Subcutaneous abdominal adipose tissue (tissue), 5 donors: ENCODE measurements around the gene NECAB2.

Source experiments
- H3K27ac ChIP-seq: one replicate; pipeline ENCODE4 v1.7.0; 2013; ENCODE audit warnings: low read depth, mild to moderate bottlenecking, inconsistent platforms, low read length, moderate library complexity
- H3K27me3 ChIP-seq, 5 donors: one replicate each; pipeline ENCODE4 v1.7.0; 2013; ENCODE audit warnings: low read length in 5 of 5, inconsistent platforms in 1 of 5; ENCODE audit not compliant: control insufficient read depth in 5 of 5, insufficient read depth in 4 of 5
- H3K36me3 ChIP-seq, 5 donors: one replicate each; pipeline ENCODE4 v1.7.0; 2013; ENCODE audit warnings: low read length in 5 of 5; ENCODE audit not compliant: control insufficient read depth in 5 of 5, insufficient read depth in 5 of 5
- H3K4me1 ChIP-seq, 5 donors: one replicate each; pipeline ENCODE4 v1.7.0; 2013; ENCODE audit warnings: low read length in 5 of 5, mild to moderate bottlenecking in 3 of 5, moderate library complexity in 1 of 5; ENCODE audit not compliant: control insufficient read depth in 5 of 5, insufficient read depth in 5 of 5
- H3K4me3 ChIP-seq, 5 donors: one replicate each; pipeline ENCODE4 v1.7.0; 2013; ENCODE audit warnings: low read length in 5 of 5, low read depth in 1 of 5
- H3K9ac ChIP-seq, 5 donors: one replicate each; pipeline ENCODE4 v1.7.0; 2013; ENCODE audit warnings: low read length in 5 of 5, mild to moderate bottlenecking in 4 of 5, moderate library complexity in 3 of 5
- H3K9me3 ChIP-seq, 5 donors: one replicate each; pipeline ENCODE4 v1.7.0; 2013; ENCODE audit warnings: low read length in 5 of 5; ENCODE audit not compliant: control insufficient read depth in 5 of 5
- donor health status: healthy.
- donor health status: healthy.
- donor health status: healthy.
- donor health status: healthy.
- donor health status: healthy.

NECAB2 gene

DNA sequence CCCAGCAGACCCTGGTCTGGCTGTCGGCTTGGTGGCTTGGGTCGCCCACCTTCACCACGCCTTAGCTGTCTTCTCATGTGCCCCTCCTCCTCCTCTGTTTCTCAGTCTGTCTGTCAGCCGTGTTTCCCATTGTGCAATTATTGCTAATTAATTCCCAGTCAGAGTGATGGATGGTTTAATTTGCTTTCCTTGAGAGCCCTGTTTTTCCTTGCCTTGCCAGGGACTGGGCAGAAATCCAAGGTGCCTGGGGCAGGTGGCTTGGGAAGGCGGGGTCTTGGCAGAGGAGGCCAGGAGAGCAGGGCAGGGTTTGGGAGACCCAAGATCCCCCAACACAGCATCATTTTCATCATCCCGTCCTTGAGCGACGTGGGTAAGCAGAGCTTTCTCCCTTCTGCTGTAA lies 21.3 kb downstream of the NECAB2 start:
- Histone ChIP-seq H3K4me1 (peaks cover 0 to 16% (median 11%) of the 10 kb centered on the region in 5 donors), H3K9me3 (no peaks in the 10 kb centered on the region), H3K27ac (no peak overlapping the region), H3K36me3 (no peaks in the 10 kb centered on the region), H3K4me3 (no peak overlapping the region), H3K9ac (no peak overlapping the region), H3K27me3 (peaks cover 0 to 11% (median 0%) of the 10 kb centered on the region in 5 donors)

DNA sequence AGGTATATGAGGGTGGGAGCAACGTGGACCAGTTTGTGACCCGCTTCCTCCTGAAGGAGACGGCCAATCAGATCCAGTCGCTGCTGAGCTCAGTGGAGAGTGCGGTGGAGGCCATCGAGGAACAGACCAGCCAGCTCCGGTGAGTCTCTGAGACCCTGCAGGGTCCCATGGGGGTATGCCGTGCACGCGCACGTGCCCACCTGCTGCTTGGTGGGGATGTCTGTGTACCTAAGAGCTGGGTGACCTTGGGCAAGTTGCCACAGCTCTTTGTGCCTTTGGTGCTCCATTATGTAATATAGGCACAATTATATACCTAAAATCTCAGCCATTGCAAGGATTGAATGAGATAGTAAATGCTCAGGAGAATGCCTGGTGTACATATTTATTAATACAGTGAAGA lies 22.4 kb downstream of the NECAB2 start:
- H3K36me3 ChIP-seq, result no peaks in the 10 kb centered on the region
- H3K9me3 ChIP-seq, result no peaks in the 10 kb centered on the region
- H3K9ac ChIP-seq, result no peak overlapping the region
- peaks cover 0 to 11% (median 0%) of the 10 kb centered on the region in 5 donors for H3K27me3 ChIP-seq
- peaks cover 0 to 16% (median 11%) of the 10 kb centered on the region in 5 donors for H3K4me1 ChIP-seq
- no peak overlapping the region for H3K27ac ChIP-seq
- H3K4me3 ChIP-seq, result no peak overlapping the region

DNA sequence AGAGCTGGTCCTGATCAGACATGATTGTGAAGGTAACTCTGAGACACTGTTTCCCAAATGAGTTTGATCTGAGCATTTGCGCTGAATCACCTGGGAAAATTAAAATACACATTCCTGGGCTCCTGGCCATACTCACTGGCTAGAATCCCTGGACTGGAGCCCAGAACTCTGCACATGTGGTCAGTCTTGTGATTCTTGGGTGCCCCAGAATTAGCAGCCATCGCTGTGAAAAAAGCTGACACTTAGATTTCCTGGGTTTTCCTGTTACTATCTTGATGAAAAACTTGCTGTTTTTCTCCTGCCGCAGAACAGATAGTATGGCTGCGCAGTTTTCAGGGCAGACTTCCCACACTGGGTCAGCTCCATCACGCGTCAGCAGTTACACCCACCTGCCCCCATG lies 24.6 kb downstream of the NECAB2 start:
- H3K4me1 ChIP-seq, result peaks cover 0 to 18% (median 11%) of the 10 kb centered on the region in 5 donors
- H3K4me3 ChIP-seq, result no peak overlapping the region
- H3K27me3 ChIP-seq, result peaks cover 6 to 20% (median 9%) of the 10 kb centered on the region in 5 donors
- H3K9ac ChIP-seq, result no peak overlapping the region
- H3K9me3 ChIP-seq, result no peaks in the 10 kb centered on the region
- H3K27ac ChIP-seq, result no peak overlapping the region
- H3K36me3 ChIP-seq, result no peaks in the 10 kb centered on the region

DNA sequence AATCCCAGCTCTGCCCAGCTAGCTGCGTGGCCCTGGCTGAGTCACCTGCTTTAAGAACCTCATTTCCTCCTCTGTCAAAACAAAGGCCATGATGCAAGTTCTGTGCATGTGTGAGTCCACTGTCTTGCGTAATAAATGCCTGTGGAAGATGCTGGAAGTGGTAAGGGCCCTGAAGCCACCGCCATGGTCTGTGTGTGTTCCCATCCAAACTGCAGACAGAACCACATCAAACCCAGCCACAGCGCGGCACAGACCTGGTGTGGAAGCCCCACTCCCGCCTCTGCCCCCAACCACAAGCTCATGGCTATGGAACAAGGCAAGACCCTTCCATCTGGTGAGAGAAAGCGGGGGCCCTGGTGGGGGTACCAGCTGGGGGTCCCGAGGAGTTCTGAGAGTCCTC lies 26.0 kb downstream of the NECAB2 start:
- Histone ChIP-seq H3K27ac (no peak overlapping the region), H3K9ac (no peak overlapping the region), H3K4me3 (no peak overlapping the region), H3K9me3 (no peaks in the 10 kb centered on the region), H3K4me1 (peaks cover 0 to 18% (median 11%) of the 10 kb centered on the region in 5 donors), H3K27me3 (peaks cover 6 to 23% (median 9%) of the 10 kb centered on the region in 5 donors), H3K36me3 (no peaks in the 10 kb centered on the region)

DNA sequence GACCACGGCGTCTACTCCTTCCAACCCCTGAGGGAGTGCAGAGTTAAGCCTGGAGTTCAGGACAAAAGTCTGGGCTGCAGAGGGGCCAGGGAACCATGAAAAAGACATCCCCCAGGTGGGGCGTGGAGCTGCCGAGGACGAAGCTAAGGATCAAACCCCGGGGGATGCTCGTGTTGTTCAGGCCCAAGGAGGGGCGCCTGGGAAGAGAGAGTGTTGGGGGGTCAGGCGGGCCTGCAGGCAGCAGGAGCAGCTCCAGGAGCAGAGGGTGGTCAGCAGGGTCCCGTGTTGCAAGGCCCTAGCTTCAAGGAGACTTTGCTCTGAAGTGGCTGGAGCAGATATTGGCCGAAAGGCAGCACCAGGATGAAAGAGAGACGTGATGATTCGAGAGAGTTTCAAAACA lies 26.7 kb downstream of the NECAB2 start:
- peaks cover 0 to 18% (median 11%) of the 10 kb centered on the region in 5 donors for H3K4me1 ChIP-seq
- H3K36me3 ChIP-seq, result no peaks in the 10 kb centered on the region
- no peak overlapping the region for H3K9ac ChIP-seq
- no peak overlapping the region for H3K4me3 ChIP-seq
- H3K9me3 ChIP-seq, result no peaks in the 10 kb centered on the region
- H3K27me3 ChIP-seq, result peaks cover 6 to 20% (median 9%) of the 10 kb centered on the region in 5 donors
- no peak overlapping the region for H3K27ac ChIP-seq

DNA sequence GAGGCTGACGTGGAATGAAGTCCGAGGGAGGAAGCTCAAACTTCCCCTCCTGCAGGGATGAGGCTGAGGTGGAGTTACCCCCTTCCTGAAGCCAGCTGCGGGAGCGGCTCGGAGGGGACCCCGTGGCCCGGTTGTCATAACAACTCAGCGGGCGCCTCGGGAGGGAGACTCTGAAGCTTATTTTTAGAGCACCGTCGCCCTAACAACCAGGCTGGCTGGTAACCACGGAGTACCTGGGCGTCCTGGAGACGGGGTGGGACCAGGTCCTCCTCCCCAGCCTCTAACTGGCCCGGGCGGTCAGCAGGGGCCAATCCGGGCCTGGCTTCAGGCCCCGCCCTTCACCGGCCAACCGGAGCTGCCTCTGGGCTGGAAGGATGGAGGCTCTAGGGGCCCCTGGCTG lies 27.7 kb downstream of the NECAB2 start:
- peaks cover 8 to 23% (median 9%) of the 10 kb centered on the region in 5 donors for H3K27me3 ChIP-seq
- no peaks in the 10 kb centered on the region for H3K36me3 ChIP-seq
- no peak overlapping the region for H3K4me3 ChIP-seq
- no peak overlapping the region for H3K9ac ChIP-seq
- no peak overlapping the region for H3K27ac ChIP-seq
- no peaks in the 10 kb centered on the region for H3K9me3 ChIP-seq
- peaks cover 0 to 18% (median 11%) of the 10 kb centered on the region in 5 donors for H3K4me1 ChIP-seq

DNA sequence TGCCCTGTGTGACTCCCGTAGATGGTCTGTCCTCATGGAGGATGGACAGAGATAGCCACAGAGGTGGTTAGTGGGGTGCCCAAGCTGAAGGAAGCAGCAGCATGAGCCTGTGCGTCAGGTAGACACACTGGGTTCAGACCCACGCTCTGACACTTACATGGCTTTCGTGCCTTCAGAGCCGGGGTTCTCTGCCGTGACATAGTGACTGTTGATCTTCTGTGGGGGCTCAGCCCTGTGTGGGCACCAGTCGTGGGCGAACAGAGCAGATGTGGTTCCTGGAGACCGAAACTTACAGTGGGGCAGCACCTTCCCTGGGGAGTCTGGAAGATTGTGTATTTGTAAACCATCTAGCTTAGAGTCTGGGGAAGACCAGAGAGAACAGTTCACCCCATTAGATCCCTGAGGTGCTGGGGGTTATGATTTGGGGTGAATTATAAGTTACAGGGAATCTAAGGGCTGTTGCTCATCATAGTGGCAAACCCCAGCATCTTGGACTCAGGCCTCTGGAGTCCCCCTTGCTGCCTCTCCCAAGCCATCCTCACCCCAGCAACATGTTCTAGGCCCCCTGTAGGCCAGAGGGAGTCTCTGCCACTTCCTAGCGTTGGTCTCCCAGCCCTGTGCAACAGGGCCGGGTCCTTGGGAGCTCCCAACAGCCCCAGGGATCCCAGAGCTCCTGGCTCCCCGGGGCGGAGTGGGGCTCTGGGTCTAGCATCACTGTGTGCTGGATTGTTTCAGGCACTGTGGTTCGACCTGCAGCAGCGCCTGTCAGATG lies 28.6 kb downstream of the NECAB2 start:
- no peak overlapping the region for H3K27ac ChIP-seq

DNA sequence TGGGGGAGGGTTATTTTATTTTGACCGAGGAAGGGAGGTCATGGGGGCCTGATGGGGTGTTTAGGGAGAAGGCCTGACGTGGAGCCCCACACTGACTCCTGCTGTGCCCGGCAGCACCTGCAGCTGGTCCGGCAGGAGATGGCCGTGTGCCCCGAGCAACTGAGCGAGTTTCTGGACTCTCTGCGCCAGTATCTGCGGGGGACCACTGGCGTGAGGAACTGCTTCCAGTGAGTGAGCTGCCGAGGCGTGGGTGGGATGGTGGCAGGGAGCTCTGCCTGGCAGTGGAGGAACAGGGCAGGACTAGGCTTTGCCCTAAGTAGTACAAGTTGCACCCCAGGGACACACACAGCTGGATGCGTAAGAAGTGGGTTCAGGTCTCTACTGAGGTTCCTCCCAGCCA lies 30.0 kb downstream of the NECAB2 start:
- no peaks in the 10 kb centered on the region for H3K36me3 ChIP-seq
- peaks cover 8 to 23% (median 13%) of the 10 kb centered on the region in 5 donors for H3K27me3 ChIP-seq
- H3K4me3 ChIP-seq, result no peak overlapping the region
- H3K9me3 ChIP-seq, result no peaks in the 10 kb centered on the region
- H3K27ac ChIP-seq, result no peak overlapping the region
- H3K9ac ChIP-seq, result no peak overlapping the region
- peaks cover 0 to 9% (median 4%) of the 10 kb centered on the region in 5 donors for H3K4me1 ChIP-seq

More for the DNA sequence above, 28.6 kb downstream of the NECAB2 start:
- Histone ChIP-seq H3K9ac (no peak overlapping the region), H3K36me3 (no peaks in the 10 kb centered on the region), H3K9me3 (no peaks in the 10 kb centered on the region), H3K4me1 (peaks cover 0 to 18% (median 11%) of the 10 kb centered on the region in 5 donors), H3K27me3 (peaks cover 8 to 23% (median 12%) of the 10 kb centered on the region in 5 donors), H3K4me3 (no peak overlapping the region)

DNA sequence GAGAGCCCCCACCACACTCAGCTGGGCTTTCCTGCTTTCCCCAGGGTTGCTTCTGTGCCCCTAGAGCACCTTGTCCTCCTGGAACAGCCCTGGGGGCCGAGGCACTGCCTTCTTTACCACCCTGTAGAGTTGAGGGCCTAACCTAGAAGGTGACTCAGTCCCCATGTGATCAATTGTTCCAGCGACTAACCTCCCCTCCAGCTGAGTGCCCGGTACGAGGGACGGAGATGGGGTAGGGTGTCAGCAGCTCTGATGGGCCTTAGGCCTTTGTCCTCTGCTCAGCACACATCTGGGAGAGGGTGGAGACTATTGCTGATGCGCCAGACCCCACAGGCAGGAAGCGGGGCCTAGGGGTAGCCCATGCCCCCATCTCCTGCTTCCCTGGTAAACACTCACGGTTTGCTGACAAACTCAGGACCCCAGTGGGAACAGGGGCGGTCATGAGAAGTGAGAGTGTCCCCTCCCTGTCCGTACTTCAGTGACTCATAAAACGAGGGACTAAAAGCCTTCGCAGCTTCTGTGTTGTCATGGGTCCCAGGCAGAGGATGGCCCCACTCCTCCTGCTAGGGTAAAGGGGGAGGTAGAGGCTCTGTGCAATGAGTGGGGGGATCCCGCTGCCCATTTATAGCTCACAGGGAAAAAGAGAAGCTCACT lies 33.1 kb downstream of the NECAB2 start:
- H3K36me3 ChIP-seq, result no peaks in the 10 kb centered on the region
- peaks cover 7 to 16% (median 10%) of the 10 kb centered on the region in 5 donors for H3K27me3 ChIP-seq
- no peak overlapping the region for H3K4me3 ChIP-seq
- no peaks in the 10 kb centered on the region for H3K9me3 ChIP-seq
- no peak overlapping the region for H3K27ac ChIP-seq
- no peak overlapping the region for H3K9ac ChIP-seq
- H3K4me1 ChIP-seq, result no peaks in the 10 kb centered on the region

DNA sequence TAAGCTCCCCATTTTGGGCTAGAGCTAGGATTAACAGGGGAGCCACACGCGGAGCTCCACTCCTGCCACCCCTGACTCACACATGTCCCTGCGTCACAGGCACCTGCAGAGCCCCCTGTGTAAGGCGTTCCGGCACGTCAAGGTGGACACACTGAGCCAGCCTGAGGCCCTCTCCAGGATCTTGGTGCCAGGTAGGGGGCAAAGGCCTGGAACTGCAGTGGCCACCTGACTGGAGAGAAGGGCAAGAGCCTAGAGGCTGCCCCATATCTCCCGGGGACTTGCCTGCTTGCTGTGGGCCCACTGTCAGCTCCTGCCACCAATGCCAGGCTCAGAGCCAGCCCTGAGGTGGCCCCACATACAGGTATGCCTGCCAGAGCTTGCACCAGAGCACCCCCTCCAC lies 33.7 kb downstream of the NECAB2 start:
- Histone ChIP-seq H3K9me3 (no peaks in the 10 kb centered on the region), H3K27me3 (peaks cover 4 to 13% (median 7%) of the 10 kb centered on the region in 5 donors), H3K36me3 (no peaks in the 10 kb centered on the region), H3K4me3 (no peak overlapping the region), H3K9ac (no peak overlapping the region), H3K4me1 (no peaks in the 10 kb centered on the region), H3K27ac (no peak overlapping the region)
